ENCODE data around the gene WDR36. TPM values are rescaled to one million over a fixed set of nuclear protein-coding genes. Genes with fewer than 3 reads are reported as not detected.
A peak's percentile ranks its signal among the peaks of the same experiment; 100 is the strongest.

The WDR36 gene
- total RNA-seq, 1 experiment from 2014 or later, result 17.7 TPM

GRCh38 chr5:111153945-111154344 is 61.8 kb downstream of the WDR36 start:
- Histone ChIP-seq H3F3A (ENCODE audit: insufficient read depth, low read depth) (no peaks in the 10 kb centered on the region), H3K36me3 (ENCODE audit: low read depth) (no peaks in the 10 kb centered on the region), H3K4me2 (no peak overlapping the region), H3K9me2 (ENCODE audit: insufficient read depth) (no peaks in the 10 kb centered on the region), H3K27me3 (ENCODE audit: insufficient read depth, low read depth) (peaks cover 21% of the 10 kb centered on the region), H3K27ac (no peak overlapping the region), H2AFZ (no peak overlapping the region), H3K9me3 (ENCODE audit: insufficient read depth, low read depth) (no peaks in the 10 kb centered on the region), H4K20me1 (ENCODE audit: insufficient read depth) (no peaks in the 10 kb centered on the region), H3K79me2 (ENCODE audit: low read depth) (no peaks in the 10 kb centered on the region), H3K4me1 (replicated peaks; ENCODE audit: insufficient read depth) (no peaks in the 10 kb centered on the region), H3K4me3 (no peak overlapping the region)
- no TSS peak for BruUV-seq (replicated peaks)
- ChIA-PET CTCF (no interaction called here), POLR2A (ENCODE audit: unreplicated experiment) (no interaction called here)
- intact Hi-C loops (cut with micrococcal nuclease; ENCODE audit: unreplicated experiment), result no loop called here
- DNase-seq, result no peak
- no peak for TF ChIP-seq EZH2 (IDR thresholded peaks at IDR 0.05; ENCODE audit: low read depth)
- TF ChIP-seq CTCF (conservative IDR thresholded peaks at IDR 0.05), result no peak

GRCh38 chr5:111158105-111158744 is 66.1 kb downstream of the WDR36 start:
- Histone ChIP-seq H4K20me1 (ENCODE audit: insufficient read depth) (no peaks in the 10 kb centered on the region), H3F3A (ENCODE audit: insufficient read depth, low read depth) (no peaks in the 10 kb centered on the region), H3K4me3 (no peak overlapping the region), H3K27me3 (ENCODE audit: insufficient read depth, low read depth) (no peaks in the 10 kb centered on the region; the same call in none of the 2 replicates), H3K79me2 (ENCODE audit: low read depth) (no peaks in the 10 kb centered on the region), H3K9me3 (ENCODE audit: insufficient read depth, low read depth) (no peaks in the 10 kb centered on the region), H3K4me2 (no peak overlapping the region), H3K9me2 (ENCODE audit: insufficient read depth) (no peaks in the 10 kb centered on the region), H3K4me1 (replicated peaks; ENCODE audit: insufficient read depth) (no peaks in the 10 kb centered on the region), H2AFZ (no peak overlapping the region), H3K36me3 (ENCODE audit: low read depth) (no peaks in the 10 kb centered on the region), H3K27ac (no peak overlapping the region)
- CTCF ChIA-PET, result no interaction called here
- DNase-seq, result peak; percentile 42 to 49
- TF ChIP-seq EZH2 (IDR thresholded peaks at IDR 0.05; ENCODE audit: low read depth), result no peak
- TF ChIP-seq CTCF (conservative IDR thresholded peaks at IDR 0.05), result peak; percentile 98
- POLR2A ChIA-PET (ENCODE audit: unreplicated experiment), result no interaction called here
- intact Hi-C loops (cut with micrococcal nuclease; ENCODE audit: unreplicated experiment), result loop anchor here (1.0 to 2.0 kb wide), 2 partner anchors 121 to 989 kb away; no protein-coding TSS in a partner anchor
- no TSS peak for BruUV-seq (replicated peaks)

GRCh38 chr5:111159845-111160244 is 67.7 kb downstream of the WDR36 start:
- Histone ChIP-seq H2AFZ (no peak overlapping the region), H3K4me1 (replicated peaks; ENCODE audit: insufficient read depth) (no peaks in the 10 kb centered on the region), H3K4me3 (no peak overlapping the region), H4K20me1 (ENCODE audit: insufficient read depth) (no peaks in the 10 kb centered on the region), H3K4me2 (no peak overlapping the region), H3K9me2 (ENCODE audit: insufficient read depth) (no peaks in the 10 kb centered on the region), H3K27ac (no peak overlapping the region), H3K27me3 (ENCODE audit: insufficient read depth, low read depth) (no peaks in the 10 kb centered on the region; the same call in none of the 2 replicates), H3K79me2 (ENCODE audit: low read depth) (no peaks in the 10 kb centered on the region), H3K9me3 (ENCODE audit: insufficient read depth, low read depth) (no peaks in the 10 kb centered on the region), H3F3A (ENCODE audit: insufficient read depth, low read depth) (no peaks in the 10 kb centered on the region), H3K36me3 (ENCODE audit: low read depth) (no peaks in the 10 kb centered on the region)
- ChIA-PET CTCF (no interaction called here), POLR2A (ENCODE audit: unreplicated experiment) (no interaction called here)
- intact Hi-C loops (cut with micrococcal nuclease; ENCODE audit: unreplicated experiment), result loop anchor here (2.0 kb wide), 1 partner anchor 119 kb away; no protein-coding TSS in a partner anchor
- TF ChIP-seq EZH2 (IDR thresholded peaks at IDR 0.05; ENCODE audit: low read depth), result no peak
- TF ChIP-seq CTCF (conservative IDR thresholded peaks at IDR 0.05), result no peak
- DNase-seq, result no peak
- BruUV-seq (replicated peaks), result no TSS peak

All from PC-9 (cell line).